GM12872 (cell line): ENCODE measurements around the gene MEF2C.

Experiments used
- TF ChIP-seq, protein P1 (sequence below): IDR thresholded peaks from 3 replicates; pipeline ENCODE4 v1.5.1; 2011; ENCODE audit warnings: low read depth, mild to moderate bottlenecking, low read length, moderate library complexity; ENCODE audit not compliant: insufficient read depth

Gene MEF2C

DNA sequence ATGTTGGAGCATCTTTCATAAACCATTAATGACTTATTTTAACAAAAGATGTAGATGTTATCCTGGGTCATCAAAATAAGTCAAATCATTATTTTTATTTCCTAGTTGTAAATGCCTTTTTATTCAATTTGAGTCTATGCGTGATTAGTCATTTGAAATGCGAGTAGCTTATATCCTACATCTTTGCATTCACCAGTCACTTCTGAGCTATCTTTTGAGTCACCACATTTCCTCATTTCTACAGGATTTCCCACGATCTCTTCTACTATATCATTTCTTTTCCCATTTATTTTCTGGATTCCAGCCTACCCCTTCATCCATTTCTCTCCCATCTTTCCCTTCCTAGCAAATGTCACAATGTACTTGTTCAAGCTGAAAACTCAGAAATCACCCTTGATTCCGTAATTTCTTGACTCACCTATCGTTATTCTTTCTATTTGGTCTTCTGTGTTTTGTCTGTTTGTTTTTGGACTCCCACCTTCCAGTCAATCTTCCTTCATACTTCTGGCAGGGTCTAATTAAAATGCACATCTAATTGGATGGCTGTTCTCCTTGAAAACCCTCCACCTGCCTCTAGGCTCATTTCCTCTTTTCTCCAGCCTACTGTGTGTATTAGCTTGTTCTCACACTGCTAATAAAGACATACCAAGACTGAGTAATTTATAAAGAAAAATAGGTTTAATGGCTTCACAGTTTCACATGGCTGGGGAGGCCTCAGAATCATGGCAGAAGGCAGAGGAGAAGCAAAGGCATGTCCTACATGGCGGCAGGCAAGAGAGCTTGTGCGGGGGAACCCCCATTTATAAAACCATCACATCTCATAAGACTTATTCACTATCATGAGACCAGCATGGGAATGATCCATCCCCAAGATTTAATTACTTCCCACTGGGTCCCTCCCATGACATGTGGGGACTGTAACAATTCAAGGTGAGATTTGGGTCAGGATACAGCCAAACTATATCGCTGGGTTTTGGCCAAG lies 112.4 kb downstream of the MEF2C start:
- TF ChIP-seq, protein P1, sequence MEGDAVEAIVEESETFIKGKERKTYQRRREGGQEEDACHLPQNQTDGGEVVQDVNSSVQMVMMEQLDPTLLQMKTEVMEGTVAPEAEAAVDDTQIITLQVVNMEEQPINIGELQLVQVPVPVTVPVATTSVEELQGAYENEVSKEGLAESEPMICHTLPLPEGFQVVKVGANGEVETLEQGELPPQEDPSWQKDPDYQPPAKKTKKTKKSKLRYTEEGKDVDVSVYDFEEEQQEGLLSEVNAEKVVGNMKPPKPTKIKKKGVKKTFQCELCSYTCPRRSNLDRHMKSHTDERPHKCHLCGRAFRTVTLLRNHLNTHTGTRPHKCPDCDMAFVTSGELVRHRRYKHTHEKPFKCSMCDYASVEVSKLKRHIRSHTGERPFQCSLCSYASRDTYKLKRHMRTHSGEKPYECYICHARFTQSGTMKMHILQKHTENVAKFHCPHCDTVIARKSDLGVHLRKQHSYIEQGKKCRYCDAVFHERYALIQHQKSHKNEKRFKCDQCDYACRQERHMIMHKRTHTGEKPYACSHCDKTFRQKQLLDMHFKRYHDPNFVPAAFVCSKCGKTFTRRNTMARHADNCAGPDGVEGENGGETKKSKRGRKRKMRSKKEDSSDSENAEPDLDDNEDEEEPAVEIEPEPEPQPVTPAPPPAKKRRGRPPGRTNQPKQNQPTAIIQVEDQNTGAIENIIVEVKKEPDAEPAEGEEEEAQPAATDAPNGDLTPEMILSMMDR = no peak

GRCh38 chr5:88769165-88769564 lies 113.8 kb downstream of the MEF2C start:
- TF ChIP-seq, protein P1 = no peak

GRCh38 chr5:88768411-88768810 lies 114.6 kb downstream of the MEF2C start:
- TF ChIP-seq, protein P1 = no peak

GRCh38 chr5:88765798-88766197 lies 117.2 kb downstream of the MEF2C start:
- TF ChIP-seq, protein P1 = no peak

GRCh38 chr5:88765171-88765570 lies 117.8 kb downstream of the MEF2C start:
- TF ChIP-seq, protein P1 = no peak

DNA sequence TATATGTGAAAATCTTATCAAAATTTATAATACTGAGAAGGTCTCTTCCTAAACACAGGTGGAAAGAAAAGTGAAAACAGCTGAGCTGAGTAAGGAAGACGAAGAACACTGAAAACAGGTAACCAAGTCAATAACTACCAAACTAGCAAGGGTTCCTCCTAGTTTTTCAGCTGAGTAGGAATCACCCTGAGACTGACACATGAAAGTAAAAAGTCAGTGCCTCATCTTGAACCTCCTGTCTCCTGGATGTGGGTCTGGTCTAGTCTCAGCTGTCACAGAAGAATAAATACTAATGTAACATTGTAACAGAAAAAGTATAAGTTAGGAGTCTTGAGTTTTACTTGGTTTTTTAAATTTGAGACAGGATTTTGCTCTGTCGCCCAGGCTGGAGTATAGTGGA lies 121.0 kb downstream of the MEF2C start:
- TF ChIP-seq, protein P1 = no peak

GRCh38 chr5:88761269-88761850 lies 121.6 kb downstream of the MEF2C start:
- TF ChIP-seq, protein P1 = no peak
